ENCODE measurements around the gene UBE2J2.
A peak's percentile ranks its signal among the peaks of the same experiment; 100 is the strongest.

Gene UBE2J2

GRCh38 chr1:1238702-1239178 is 34.9 kb downstream of the UBE2J2 start:
- peaks cover 13% of the 10 kb centered on the region for H3K79me2 ChIP-seq (ENCODE audit: insufficient read depth, low read length)
- no peak overlapping the region for H3K27ac ChIP-seq (ENCODE audit: low read length)
- peaks cover 36% of the 10 kb centered on the region for H4K20me1 ChIP-seq (ENCODE audit: insufficient read depth, low read length)
- H3K9me3 ChIP-seq (ENCODE audit: insufficient read depth, low read length, severe bottlenecking) = no peaks in the 10 kb centered on the region
- H3K4me2 ChIP-seq (ENCODE audit: insufficient read depth, low read length) = no peak overlapping the region
- no peaks in the 10 kb centered on the region for H3K27me3 ChIP-seq (ENCODE audit: insufficient read depth, low read length, poor library complexity)
- H3K4me1 ChIP-seq (ENCODE audit: insufficient read depth, low read length) = peaks cover 9% of the 10 kb centered on the region
- H3K9ac ChIP-seq (ENCODE audit: low read depth, low read length) = no peak overlapping the region
- ATAC-seq (ENCODE audit: insufficient read depth, low read depth) (no peak), DNase-seq (no peak)
- H3K4me3 ChIP-seq (ENCODE audit: low read depth in 1 of 2, low read length in 2 of 2) = no peak overlapping the region
- TF ChIP-seq EZH2 (IDR thresholded peaks at IDR 0.05; ENCODE audit: borderline replicate concordance, low read depth, low read length, severe bottlenecking) = no peak
- no peak for TF ChIP-seq CTCF (IDR thresholded peaks at IDR 0.05; ENCODE audit: borderline replicate concordance, extremely low read depth, low read length, poor library complexity, severe bottlenecking)
- peaks cover 16% of the 10 kb centered on the region for H3K36me3 ChIP-seq (ENCODE audit: insufficient read depth, low read length)
- H2AFZ ChIP-seq (ENCODE audit: low read depth, low read length) = no peak overlapping the region

GRCh38 chr1:1237874-1238701 is 35.6 kb downstream of the UBE2J2 start:
- ATAC-seq (ENCODE audit: insufficient read depth, low read depth) (0 out of 3 replicates have a peak, but pooled peaks have one; percentile 4), DNase-seq (no peak)
- Histone ChIP-seq H3K9me3 (ENCODE audit: insufficient read depth, low read length, severe bottlenecking) (no peaks in the 10 kb centered on the region), H3K36me3 (ENCODE audit: insufficient read depth, low read length) (peaks cover 23% of the 10 kb centered on the region), H3K79me2 (ENCODE audit: insufficient read depth, low read length) (peaks cover 20% of the 10 kb centered on the region), H3K4me1 (ENCODE audit: insufficient read depth, low read length) (peaks cover 16% of the 10 kb centered on the region), H3K27me3 (ENCODE audit: insufficient read depth, low read length, poor library complexity) (no peaks in the 10 kb centered on the region), H4K20me1 (ENCODE audit: insufficient read depth, low read length) (peaks cover 43% of the 10 kb centered on the region), H2AFZ (ENCODE audit: low read depth, low read length) (no peak overlapping the region), H3K27ac (ENCODE audit: low read length) (no peak overlapping the region), H3K9ac (ENCODE audit: low read depth, low read length) (no peak overlapping the region), H3K4me2 (ENCODE audit: insufficient read depth, low read length) (no peak overlapping the region), H3K4me3 (ENCODE audit: low read depth in 1 of 2, low read length in 2 of 2) (no peak overlapping the region)
- TF ChIP-seq EZH2 (IDR thresholded peaks at IDR 0.05; ENCODE audit: borderline replicate concordance, low read depth, low read length, severe bottlenecking) (no peak), CTCF (IDR thresholded peaks at IDR 0.05; ENCODE audit: borderline replicate concordance, extremely low read depth, low read length, poor library complexity, severe bottlenecking) (no peak)

GRCh38 chr1:1236945-1237873 is 36.4 kb downstream of the UBE2J2 start:
- Histone ChIP-seq H3K4me1 (ENCODE audit: insufficient read depth, low read length) (peaks cover 24% of the 10 kb centered on the region), H4K20me1 (ENCODE audit: insufficient read depth, low read length) (peaks cover 44% of the 10 kb centered on the region), H3K9me3 (ENCODE audit: insufficient read depth, low read length, severe bottlenecking) (no peaks in the 10 kb centered on the region), H3K4me2 (ENCODE audit: insufficient read depth, low read length) (no peak overlapping the region), H3K9ac (ENCODE audit: low read depth, low read length) (no peak overlapping the region), H3K79me2 (ENCODE audit: insufficient read depth, low read length) (peaks cover 29% of the 10 kb centered on the region), H2AFZ (ENCODE audit: low read depth, low read length) (no peak overlapping the region), H3K27ac (ENCODE audit: low read length) (no peak overlapping the region), H3K36me3 (ENCODE audit: insufficient read depth, low read length) (peaks cover 25% of the 10 kb centered on the region), H3K4me3 (ENCODE audit: low read depth in 1 of 2, low read length in 2 of 2) (no peak overlapping the region), H3K27me3 (ENCODE audit: insufficient read depth, low read length, poor library complexity) (no peaks in the 10 kb centered on the region)
- no peak for ATAC-seq (ENCODE audit: insufficient read depth, low read depth)
- TF ChIP-seq CTCF (IDR thresholded peaks at IDR 0.05; ENCODE audit: borderline replicate concordance, extremely low read depth, low read length, poor library complexity, severe bottlenecking) (no peak), EZH2 (IDR thresholded peaks at IDR 0.05; ENCODE audit: borderline replicate concordance, low read depth, low read length, severe bottlenecking) (no peak)
- no peak for DNase-seq

All from DND-41 (cell line).